IPS-20b (cell line): ENCODE data around the gene PRAMEF13.
"Not testable (repeated sequence)": the region's sequence is repeated elsewhere in the genome, so short reads cannot be mapped to it uniquely, and the experiment has no call there.

Experiments used
- H3K27ac ChIP-seq: one replicate; pipeline ENCODE4 v1.5.1; 2013; ENCODE audit warnings: low read length
- H3K27me3 ChIP-seq: 2 replicates; pipeline ENCODE4 v1.6.1; 2013; ENCODE audit warnings: mild to moderate bottlenecking, low read length, inconsistent platforms; ENCODE audit not compliant: insufficient read depth
- H3K36me3 ChIP-seq: 2 replicates; pipeline ENCODE4 v1.6.1; 2013; ENCODE audit warnings: low read depth, mild to moderate bottlenecking, inconsistent platforms, low read length, moderate library complexity; ENCODE audit not compliant: insufficient read depth
- H3K4me1 ChIP-seq: 2 replicates; pipeline ENCODE4 v1.6.1; 2013; ENCODE audit warnings: mild to moderate bottlenecking, control low read depth, inconsistent platforms, low read length, moderate library complexity; ENCODE audit not compliant: insufficient read depth
- H3K4me3 ChIP-seq: 2 replicates; pipeline ENCODE4 v1.5.1; 2013; ENCODE audit warnings: mild to moderate bottlenecking, low read length, inconsistent platforms
- H3K9ac ChIP-seq: 2 replicates; pipeline ENCODE4 v1.6.1; 2013; ENCODE audit warnings: low read depth, mild to moderate bottlenecking, inconsistent platforms, low read length, moderate library complexity
- H3K9me3 ChIP-seq: 2 replicates; pipeline ENCODE4 v1.6.1; 2013; ENCODE audit warnings: mild to moderate bottlenecking, low read depth, low read length, inconsistent platforms; ENCODE audit not compliant: insufficient read depth

Gene PRAMEF13

DNA sequence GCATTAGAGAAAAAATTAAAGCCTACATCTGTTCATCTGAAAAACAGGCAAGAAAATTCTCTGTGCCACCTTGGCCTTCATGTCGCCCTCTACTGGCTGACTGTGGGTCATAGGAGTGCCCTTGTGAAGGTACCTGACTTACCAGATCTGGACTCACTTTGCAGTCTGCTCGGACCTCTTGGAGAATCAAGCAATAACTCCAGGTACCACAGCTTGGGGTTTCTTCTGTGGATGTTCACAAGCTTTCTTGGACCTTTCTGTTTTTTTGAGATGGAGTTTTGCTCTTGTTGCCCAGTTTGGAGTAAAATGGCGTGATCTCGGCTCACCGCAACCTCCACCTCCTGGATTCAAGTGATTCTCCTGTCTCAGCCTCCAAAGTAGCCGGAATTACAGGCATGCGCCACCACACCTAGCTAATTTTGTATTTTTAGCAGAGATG lies 27.2 kb upstream of the PRAMEF13 start:
- Histone ChIP-seq H3K9me3 (peaks cover 77% of the 10 kb centered on the region), H3K36me3 (no peaks in the 10 kb centered on the region), H3K4me3 (no peak overlapping the region), H3K27me3 (no peaks in the 10 kb centered on the region), H3K27ac (no peak overlapping the region), H3K9ac (no peak overlapping the region), H3K4me1 (no peaks in the 10 kb centered on the region)

DNA sequence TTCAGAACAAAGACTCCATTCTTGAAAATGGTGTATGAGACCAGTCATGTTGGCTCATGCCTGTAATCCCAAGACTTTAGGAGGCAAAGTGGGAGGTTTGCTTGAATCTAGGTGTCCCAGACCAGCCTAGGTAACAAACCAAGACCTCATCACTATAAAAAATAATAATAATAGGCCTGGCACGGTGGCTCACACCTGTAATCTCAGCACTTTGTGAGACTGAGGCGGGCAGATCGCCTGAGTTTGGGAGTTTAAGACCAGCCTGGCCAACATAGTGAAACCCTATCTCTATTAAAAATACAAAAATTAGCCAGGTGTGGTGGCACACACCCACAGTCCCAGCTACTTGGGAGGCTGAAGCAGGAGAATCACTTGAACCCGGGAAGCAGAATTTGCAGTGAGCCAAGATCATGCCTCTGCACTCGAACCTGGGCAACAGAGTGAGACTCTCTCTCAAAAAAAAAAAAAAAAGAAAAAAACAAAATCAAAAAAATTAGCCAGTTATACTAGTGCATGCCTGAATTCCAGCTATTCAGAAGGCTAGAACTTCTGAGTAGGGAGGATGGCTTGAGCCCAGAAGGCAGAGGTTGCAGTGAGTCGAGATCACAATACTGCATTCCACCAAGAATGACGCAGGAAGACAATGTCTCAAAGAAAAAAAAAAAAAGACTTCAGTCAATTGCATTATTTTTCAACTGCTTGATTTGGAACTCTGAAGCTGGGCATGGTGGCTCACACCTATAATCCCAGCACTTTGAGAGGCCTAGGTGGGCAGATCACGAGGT lies 26.3 kb upstream of the PRAMEF13 start:
- H3K9ac ChIP-seq, H3K4me1 ChIP-seq, H3K4me3 ChIP-seq, H3K36me3 ChIP-seq, H3K27ac ChIP-seq, H3K27me3 ChIP-seq: not testable (repeated sequence)
- H3K9me3 ChIP-seq = peaks cover 68% of the 10 kb centered on the region

DNA sequence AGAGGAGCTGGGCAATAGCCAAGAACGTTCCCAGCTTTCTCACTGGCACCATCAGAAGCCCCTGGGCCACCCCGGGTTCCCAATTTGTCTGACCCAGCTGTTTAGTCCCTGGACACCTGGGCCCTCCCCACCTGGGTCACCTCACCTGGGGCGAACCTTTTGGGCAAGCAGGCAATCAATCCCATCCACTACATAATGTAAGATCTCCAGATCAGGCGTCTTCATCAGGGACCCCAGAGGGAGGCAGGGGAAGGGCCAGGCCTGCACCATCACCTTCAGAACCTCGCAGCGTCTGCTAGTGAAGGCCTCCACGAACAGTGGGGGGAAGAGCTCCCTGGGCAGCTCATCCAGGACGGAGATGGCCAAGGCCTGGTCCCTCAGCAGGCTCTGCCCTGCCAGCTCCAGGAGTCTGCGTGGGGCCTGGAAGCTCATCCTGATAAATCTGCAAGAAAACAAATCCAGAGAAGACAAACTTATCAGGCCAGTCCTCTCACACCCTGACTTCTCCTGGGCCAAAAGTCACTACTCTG lies 24.5 kb upstream of the PRAMEF13 start, which contains the start of gene PRAMEF18:
TSS of gene PRAMEF18 (minus strand) at position 480 of the 530 bp plus-strand sequence. CDS start at position 432, 48 bp downstream.
- not testable (repeated sequence) for H3K27me3 ChIP-seq, H3K9ac ChIP-seq, H3K27ac ChIP-seq, H3K4me1 ChIP-seq, H3K36me3 ChIP-seq, H3K4me3 ChIP-seq
- H3K9me3 ChIP-seq = peaks cover 55% of the 10 kb centered on the region

DNA sequence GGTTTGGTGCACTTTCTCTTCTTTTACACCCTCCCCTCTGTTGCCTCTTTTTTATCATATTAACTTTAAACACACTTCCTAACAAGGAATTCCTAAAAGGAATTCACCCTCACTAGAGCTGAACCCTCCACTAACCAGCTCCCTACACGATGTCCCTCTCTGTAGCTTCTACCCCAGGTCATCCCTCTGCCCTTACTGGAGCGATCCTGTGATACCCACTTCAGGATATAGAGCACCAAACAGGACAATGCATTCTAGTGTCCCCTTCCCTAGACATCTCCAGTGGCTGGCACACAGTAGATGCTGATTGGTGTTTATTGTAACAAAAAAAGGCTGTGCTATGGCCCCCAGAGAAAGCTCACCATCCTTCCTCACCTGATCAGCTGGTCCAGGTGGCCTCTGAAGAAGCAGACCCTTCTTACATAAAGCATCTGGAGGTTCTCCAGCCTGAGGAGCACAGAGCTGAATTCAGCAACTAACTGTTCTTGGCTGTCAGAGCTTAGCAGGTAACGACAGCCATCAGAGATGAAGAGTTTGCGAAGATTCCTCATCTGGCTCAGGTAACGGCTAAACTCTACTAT lies 23.4 kb upstream of the PRAMEF13 start:
- no peak overlapping the region for H3K27ac ChIP-seq
- H3K36me3 ChIP-seq = no peaks in the 10 kb centered on the region
- no peak overlapping the region; the same call in 1 of the 2 replicates for H3K4me3 ChIP-seq
- peaks cover 46% of the 10 kb centered on the region for H3K9me3 ChIP-seq
- H3K27me3 ChIP-seq = no peaks in the 10 kb centered on the region
- H3K9ac ChIP-seq = no peak overlapping the region
- H3K4me1 ChIP-seq = no peaks in the 10 kb centered on the region

DNA sequence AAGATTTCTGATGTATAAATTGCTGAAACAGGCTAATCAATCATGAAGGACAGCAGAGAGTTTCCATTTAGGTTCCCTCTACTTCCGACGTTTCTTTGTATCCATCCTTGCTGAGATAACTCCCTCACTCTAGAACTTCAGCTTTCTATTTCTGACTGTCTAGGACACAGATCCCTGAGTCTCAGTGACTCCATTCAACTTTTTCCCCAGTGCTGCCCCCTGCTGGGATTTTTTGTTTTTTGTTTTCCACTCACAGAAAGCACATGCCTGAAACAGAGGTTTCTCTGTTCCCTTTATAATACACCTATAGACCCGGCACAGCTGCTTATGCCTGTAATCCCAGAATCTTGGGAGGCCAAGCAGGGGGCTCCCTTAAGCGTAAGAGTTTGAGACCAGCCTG lies 21.6 kb upstream of the PRAMEF13 start:
- H3K27ac ChIP-seq, H3K27me3 ChIP-seq, H3K4me1 ChIP-seq, H3K36me3 ChIP-seq, H3K9ac ChIP-seq, H3K4me3 ChIP-seq: not testable (repeated sequence)
- H3K9me3 ChIP-seq = peaks cover 28% of the 10 kb centered on the region

DNA sequence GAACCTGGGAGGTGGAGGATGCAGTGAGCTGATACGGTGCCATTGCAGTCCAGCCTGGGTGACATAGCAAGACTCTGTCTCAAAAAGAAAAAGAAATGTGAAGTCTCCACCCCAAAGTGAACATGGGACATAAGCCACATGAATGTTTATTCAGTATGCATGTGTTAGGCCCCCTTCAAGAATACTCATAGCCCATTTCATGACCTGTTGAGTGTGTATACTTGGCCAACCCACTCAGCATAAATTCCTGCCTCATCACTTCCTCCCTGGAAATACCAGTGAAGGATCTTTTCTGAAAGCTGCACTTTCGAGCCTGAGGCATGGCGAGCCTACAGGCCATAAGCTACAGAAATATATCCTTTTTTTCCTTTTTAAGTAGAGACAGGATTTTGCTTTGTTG lies 18.0 kb upstream of the PRAMEF13 start:
- not testable (repeated sequence) for H3K36me3 ChIP-seq, H3K4me1 ChIP-seq, H3K9ac ChIP-seq

DNA sequence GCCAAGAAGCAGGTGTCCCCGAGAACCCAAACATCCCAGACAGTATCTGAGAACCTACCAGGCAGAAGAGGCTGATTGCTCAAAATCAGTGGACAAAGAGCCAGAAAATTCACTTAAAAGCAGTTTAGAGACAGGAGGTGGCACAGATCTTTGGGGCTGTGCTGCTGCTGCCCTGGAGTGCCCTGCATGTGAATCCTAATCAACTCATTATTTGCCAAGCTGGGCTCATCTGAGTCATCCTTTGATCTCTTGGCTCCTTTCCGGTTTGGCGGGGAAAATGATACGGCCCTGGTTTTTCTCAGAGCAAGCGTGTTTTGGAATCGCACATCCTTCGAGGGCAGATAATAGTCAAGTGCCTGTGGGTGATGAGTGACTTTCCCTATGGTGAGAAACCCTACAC lies 15.4 kb upstream of the PRAMEF13 start:
- H3K27me3 ChIP-seq, H3K27ac ChIP-seq, H3K4me3 ChIP-seq, H3K36me3 ChIP-seq, H3K9ac ChIP-seq, H3K4me1 ChIP-seq, H3K9me3 ChIP-seq: not testable (repeated sequence)

More for the DNA sequence above, 18.0 kb upstream of the PRAMEF13 start:
- not testable (repeated sequence) for H3K4me3 ChIP-seq, H3K9me3 ChIP-seq, H3K27me3 ChIP-seq, H3K27ac ChIP-seq

DNA sequence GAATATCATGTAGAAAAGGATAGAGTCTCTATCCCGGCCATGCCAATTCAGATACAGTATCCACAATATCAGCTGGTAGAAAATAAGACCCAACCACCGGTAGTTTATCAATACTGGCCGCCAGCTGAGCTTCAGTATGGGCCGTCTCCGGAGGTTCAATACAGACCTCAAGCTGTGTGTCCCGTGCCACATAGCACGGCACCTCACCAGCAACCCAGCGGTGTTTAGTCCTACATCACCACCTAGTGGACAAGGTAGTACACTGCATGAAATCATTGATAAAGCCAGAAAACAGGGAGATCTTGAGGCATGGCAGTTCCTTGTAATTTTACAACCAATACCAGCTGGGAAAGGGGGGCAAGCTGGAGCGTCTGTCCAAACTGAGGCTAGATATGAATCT lies 7.5 kb upstream of the PRAMEF13 start:
- H3K27ac ChIP-seq, H3K4me1 ChIP-seq, H3K36me3 ChIP-seq, H3K4me3 ChIP-seq, H3K9ac ChIP-seq, H3K9me3 ChIP-seq, H3K27me3 ChIP-seq: not testable (repeated sequence)

DNA sequence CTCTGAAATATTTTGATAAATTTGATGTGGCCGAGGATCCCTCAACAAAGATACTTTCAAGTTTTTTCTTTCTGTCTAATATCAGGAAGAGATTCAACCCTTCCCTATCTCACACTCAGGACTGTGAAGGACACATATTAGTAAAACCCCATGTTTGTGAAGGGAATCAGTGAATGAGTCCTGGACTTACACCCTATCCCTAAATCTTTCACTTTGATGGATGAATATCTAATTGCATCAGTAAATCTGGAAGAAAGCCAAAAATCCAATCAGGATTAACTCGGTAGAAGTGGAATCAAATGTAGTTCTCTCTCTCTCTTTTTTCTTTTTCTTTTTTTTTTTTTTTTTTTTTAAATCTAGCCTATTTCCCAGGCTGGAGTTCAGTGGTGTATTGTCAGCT lies 29.7 kb downstream of the PRAMEF13 start, which contains the start of gene PRAMEF9:
TSS of gene PRAMEF9 (plus strand) at position 301 of the 400 bp plus-strand sequence. CDS start 3,433 bp downstream, outside the sequence.
- not testable (repeated sequence) for H3K36me3 ChIP-seq, H3K9me3 ChIP-seq, H3K4me3 ChIP-seq, H3K27ac ChIP-seq, H3K4me1 ChIP-seq, H3K27me3 ChIP-seq, H3K9ac ChIP-seq

DNA sequence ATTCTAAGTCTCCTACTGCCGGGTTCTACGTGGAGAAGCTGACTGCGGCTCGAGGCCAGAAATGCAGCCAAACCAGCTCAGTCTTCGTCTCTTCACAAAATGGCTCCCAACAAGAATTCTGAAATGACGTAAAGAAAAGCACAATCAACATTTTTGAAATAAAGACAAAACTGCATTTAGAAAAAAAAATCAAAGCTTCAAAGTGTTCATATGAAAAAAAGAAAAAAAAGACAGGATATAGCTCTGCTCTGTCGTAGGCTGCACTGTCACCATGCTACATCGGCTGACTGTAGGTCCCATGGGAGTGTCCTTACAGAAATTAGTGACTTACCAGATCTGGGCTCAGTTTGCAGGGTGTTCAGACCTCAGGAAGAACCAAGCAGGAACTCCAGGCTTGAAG lies 35.7 kb downstream of the PRAMEF13 start, which contains the start of gene HNRNPCL4:
TSS of gene HNRNPCL4 (minus strand) at position 101 of the 400 bp plus-strand sequence. CDS start 164 bp downstream, outside the sequence.
- not testable (repeated sequence) for H3K9ac ChIP-seq, H3K9me3 ChIP-seq, H3K36me3 ChIP-seq, H3K27me3 ChIP-seq, H3K4me1 ChIP-seq, H3K4me3 ChIP-seq, H3K27ac ChIP-seq

DNA sequence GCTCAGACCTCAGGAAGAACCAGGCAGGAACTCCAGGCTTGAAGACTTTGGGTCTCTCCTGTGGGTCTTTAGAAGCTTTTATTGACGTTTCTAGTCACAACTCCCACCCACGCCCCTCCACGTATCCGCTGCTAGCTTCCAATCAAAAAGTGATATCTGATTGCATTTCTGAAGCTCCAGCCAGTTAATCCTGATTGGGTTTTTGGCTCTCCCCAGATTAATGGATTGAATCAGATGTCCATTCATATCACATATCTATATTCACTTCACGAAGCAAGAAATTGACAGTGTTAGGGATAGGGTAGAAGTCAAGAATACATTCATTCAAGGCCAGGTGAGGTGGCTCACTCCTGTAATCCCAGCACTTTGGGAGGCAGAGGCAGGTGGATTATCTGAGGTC lies 45.3 kb downstream of the PRAMEF13 start, which contains the start of gene PRAMEF26:
TSS of gene PRAMEF26 (minus strand) at position 101 of the 400 bp plus-strand sequence. CDS start 2,914 bp downstream, outside the sequence.
- not testable (repeated sequence) for H3K36me3 ChIP-seq, H3K27me3 ChIP-seq, H3K4me1 ChIP-seq, H3K4me3 ChIP-seq, H3K9ac ChIP-seq, H3K27ac ChIP-seq, H3K9me3 ChIP-seq
